GM12801 (cell line): ENCODE results near the gene DYNLT5.

Experiments
- TF ChIP-seq, protein P1 (sequence below): IDR thresholded peaks from one replicate; pipeline ENCODE4 v1.5.1; 2011; ENCODE audit warnings: control low read depth; ENCODE audit not compliant: insufficient read length; ENCODE audit errors: extremely low read depth

The DYNLT5 gene

DNA sequence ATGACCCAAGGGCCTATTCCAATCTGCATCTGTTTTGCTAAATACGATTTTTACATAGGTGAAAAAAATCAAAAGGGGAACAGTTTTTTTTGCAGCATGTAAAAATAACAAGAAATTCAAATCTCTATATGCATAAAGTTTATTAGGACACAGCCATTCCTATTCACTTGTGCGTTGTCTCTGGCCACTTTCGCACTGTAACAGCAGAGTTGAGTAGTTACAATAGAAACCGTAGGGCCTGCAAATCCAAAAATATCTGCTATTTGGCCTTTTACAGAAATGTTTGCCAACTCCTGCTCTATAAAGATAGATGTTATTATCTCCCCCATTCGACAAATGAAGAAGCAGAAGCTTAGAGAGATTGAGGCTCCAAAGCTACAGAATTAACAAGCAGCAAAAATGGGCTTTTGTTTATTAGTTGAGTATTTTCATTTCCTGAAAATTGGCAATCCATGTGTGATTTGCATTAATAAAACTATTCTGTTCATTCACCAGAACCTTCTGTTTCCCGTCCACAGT lies 5.5 kb downstream of the DYNLT5 start:
- TF ChIP-seq, protein P1, sequence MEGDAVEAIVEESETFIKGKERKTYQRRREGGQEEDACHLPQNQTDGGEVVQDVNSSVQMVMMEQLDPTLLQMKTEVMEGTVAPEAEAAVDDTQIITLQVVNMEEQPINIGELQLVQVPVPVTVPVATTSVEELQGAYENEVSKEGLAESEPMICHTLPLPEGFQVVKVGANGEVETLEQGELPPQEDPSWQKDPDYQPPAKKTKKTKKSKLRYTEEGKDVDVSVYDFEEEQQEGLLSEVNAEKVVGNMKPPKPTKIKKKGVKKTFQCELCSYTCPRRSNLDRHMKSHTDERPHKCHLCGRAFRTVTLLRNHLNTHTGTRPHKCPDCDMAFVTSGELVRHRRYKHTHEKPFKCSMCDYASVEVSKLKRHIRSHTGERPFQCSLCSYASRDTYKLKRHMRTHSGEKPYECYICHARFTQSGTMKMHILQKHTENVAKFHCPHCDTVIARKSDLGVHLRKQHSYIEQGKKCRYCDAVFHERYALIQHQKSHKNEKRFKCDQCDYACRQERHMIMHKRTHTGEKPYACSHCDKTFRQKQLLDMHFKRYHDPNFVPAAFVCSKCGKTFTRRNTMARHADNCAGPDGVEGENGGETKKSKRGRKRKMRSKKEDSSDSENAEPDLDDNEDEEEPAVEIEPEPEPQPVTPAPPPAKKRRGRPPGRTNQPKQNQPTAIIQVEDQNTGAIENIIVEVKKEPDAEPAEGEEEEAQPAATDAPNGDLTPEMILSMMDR, result no peak

DNA sequence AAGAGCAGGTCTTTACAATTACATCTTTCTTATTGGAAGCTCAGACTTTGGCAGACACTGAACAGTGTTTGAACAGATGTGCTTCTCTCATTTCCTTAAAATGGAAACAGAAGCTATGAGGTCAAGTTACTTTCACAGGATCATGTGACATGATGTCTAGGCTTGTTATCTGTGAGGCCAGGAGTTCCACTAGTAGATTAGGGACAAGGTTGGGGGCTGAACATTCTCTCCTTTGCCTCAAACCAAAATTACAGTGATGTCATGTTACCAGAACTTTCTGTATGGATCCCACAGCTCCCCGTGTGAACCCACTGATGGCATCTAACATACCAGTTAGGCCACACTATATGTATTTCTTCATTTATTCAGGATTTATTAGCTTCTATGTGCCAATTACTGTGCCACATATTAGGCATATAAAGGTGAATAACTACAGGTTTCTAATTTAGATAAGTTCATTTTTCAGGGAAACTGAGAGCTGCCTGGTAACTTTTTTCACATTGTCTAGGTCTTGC lies 6.0 kb downstream of the DYNLT5 start:
- TF ChIP-seq, protein P1, result no peak

DNA sequence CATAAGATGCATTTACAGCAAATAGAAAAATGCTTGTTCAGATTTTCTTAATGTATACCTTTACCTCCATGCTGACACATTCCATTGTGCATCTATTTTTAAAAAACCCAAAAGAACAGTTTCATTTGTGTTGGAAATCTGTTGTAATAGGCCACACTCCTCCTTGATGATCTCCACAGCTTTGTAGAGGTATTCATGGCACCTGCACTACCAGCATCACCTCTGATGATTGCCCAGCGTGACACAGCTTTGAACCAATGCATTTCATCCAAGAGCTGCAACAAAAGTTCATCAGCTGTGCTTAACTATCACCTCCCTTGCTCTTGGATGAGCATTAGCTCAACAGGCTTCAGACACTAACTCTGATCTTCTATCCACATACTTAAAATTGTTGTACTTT lies 8.2 kb downstream of the DYNLT5 start:
- TF ChIP-seq, protein P1, result no peak

DNA sequence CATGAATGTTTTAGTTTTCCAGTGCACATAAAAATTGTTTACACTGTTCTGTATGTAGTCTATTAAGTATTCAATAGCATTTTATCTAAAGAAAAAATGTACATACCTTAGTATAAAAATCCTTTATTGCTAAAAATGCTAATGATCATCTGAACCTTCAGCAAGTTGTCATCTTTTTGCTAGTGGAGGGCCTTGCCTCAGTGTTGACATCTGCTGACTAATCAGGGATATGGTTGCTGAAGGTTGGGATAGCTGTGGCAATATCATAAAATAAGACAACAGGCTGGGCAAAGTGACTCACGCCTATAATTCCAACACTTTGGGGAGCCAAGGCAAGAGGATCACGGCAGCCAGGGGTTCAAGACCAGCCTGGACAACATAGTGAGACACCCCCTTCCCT lies 9.0 kb downstream of the DYNLT5 start:
- TF ChIP-seq, protein P1, result no peak

DNA sequence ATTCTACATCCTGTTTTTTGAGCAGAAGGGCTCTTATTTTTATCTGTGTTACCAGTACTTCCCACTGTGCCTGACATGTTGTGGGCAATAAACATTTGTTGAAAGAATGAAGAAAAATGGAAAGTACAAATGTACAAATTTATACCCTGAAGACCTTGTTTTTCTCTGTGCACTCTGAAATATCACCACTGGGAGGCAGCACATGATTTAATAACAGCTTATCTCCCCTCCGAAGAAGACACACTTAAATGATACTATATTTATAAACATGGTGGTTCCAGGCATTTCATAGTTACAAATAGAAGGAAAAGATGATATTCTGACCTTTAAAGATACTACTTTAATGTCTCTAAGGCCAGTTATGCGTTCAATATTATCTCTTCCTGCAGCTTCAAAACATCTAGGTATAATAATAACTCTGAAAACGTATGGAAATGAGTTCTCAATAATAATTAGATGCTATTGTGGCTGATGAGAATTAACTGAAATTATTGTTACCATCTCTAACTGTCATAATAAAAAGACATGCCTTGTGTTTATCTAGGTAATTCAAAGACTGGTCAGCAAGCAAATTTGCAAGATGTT lies 12.8 kb downstream of the DYNLT5 start:
- TF ChIP-seq, protein P1, result no peak

DNA sequence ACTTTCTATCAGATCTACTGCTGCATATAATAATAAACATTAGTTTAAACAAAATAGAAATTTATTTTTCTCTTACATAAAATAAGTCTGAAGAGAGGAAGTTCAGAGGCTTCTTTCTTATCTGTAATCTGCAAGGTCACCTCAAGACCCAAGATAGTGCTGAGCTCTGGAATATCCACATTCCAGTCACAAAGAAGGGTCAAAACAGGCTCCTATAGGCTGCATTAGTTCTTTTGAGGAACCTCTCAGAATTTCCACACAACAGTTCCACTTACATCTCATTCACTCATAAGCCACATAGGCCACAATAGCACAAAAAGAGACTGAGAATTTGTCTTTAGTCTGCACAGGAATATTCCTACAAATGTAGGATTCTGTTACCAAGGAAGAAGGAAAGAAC lies 15.4 kb downstream of the DYNLT5 start:
- TF ChIP-seq, protein P1, result no peak

DNA sequence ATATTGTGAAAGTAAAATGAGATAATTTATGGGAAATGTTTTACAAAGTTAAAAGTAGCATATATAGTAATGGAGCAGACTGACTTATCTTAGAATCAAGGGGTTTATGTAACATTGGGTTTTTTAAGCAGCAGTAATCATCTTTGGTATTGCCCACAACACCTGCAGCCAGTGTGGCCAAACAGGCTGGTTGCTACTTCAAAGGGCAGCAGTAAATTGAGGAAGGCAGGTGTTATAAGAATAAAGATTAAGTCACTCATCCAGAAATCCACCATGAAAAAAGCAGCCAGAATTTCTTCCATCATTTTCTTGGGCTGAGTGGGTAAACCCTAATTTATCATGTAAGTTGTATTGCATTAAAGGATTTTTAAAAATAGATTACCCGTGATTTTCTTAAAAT lies 16.7 kb downstream of the DYNLT5 start:
- TF ChIP-seq, protein P1, result no peak
